SK-N-SH (cell line): ENCODE results near the gene EMILIN2. TPM values are rescaled to one million over a fixed set of nuclear protein-coding genes. Genes with fewer than 3 reads are reported as not detected.

Source experiments
- CTCF ChIA-PET: fragments of 300-600, 350-600 bp; formaldehyde crosslinking; extraction: SDS; loops from one replicate; lab custom pipeline; 2021; lab: Yijun Ruan, JAX
- POLR2A ChIA-PET: fragments of 350-600 bp; sonication (Branson Sonifier 250); formaldehyde crosslinking; extraction: SDS; loops from one replicate; lab custom pipeline; 2020; ENCODE audit warnings: antibody characterized with exemption, inconsistent platforms; lab: Yijun Ruan, JAX
- DNase-seq: peaks from one replicate; pipeline ENCODE4 v3.0.0; 2012
- H2AFZ ChIP-seq: fragments of 200-600 bp; sonication (generic); 2 replicates; pipeline ENCODE4 v1.8.1; 2016; ENCODE audit warnings: antibody characterized with exemption, mild to moderate bottlenecking, low read depth
- H3F3A ChIP-seq: fragments of 200-600 bp; sonication (generic); replicated peaks from 2 replicates; pipeline ENCODE3; 2016; ENCODE audit warnings: antibody characterized with exemption, mild to moderate bottlenecking; ENCODE audit not compliant: insufficient read depth
- H3K27ac ChIP-seq, 2 experiments: fragments of 200-500 bp in 1 of 2; fragments of 200-600 bp in 1 of 2; sonication (Bioruptor generic) in 1 of 2; sonication (generic), shearing (Covaris generic) in 1 of 2; 2 replicates each; pipeline versions ENCODE4 v1.5.1 to v1.6.1; 2014 to 2016; ENCODE audit warnings: low read depth in 2 of 2, inconsistent platforms in 1 of 2, low read length in 1 of 2, mild to moderate bottlenecking in 1 of 2, mixed read lengths in 1 of 2
- H3K27me3 ChIP-seq: fragments of 200-600 bp; sonication (generic), shearing (Covaris generic); 2 replicates; pipeline ENCODE4 v1.6.1; 2016; ENCODE audit warnings: mixed run types; ENCODE audit not compliant: insufficient read depth
- H3K36me3 ChIP-seq, 2 experiments: fragments of 200-500 bp in 1 of 2; fragments of 200-600 bp in 1 of 2; sonication (Bioruptor generic) in 1 of 2; sonication (generic) in 1 of 2; replicated peaks in 1 of 2; 2 replicates each; pipeline versions ENCODE3 to v1.5.1; 2014 to 2016; ENCODE audit warnings: low read length in 1 of 2, mild to moderate bottlenecking in 1 of 2; ENCODE audit not compliant: insufficient read depth in 2 of 2, control insufficient read depth in 1 of 2
- H3K4me1 ChIP-seq, 2 experiments: fragments of 200-500 bp in 1 of 2; fragments of 200-600 bp in 1 of 2; sonication (Bioruptor generic) in 1 of 2; sonication (generic), shearing (Covaris generic) in 1 of 2; 2 replicates each; pipeline versions ENCODE4 v1.5.1 to v1.6.1; 2014 to 2016; ENCODE audit warnings: low read depth in 1 of 2, low read length in 1 of 2, mixed run types in 1 of 2; ENCODE audit not compliant: insufficient read depth in 2 of 2, control insufficient read depth in 1 of 2
- H3K4me2 ChIP-seq: fragments of 200-600 bp; sonication (generic), shearing (Covaris generic); 2 replicates; pipeline ENCODE4 v1.6.1; 2017; ENCODE audit warnings: mixed run types
- H3K4me3 ChIP-seq, 2 experiments: fragments of 200-500 bp in 1 of 2; fragments of 200-600 bp in 1 of 2; sonication (Bioruptor generic) in 1 of 2; sonication (generic), shearing (Covaris generic) in 1 of 2; 2 replicates each; pipeline versions ENCODE4 v1.5.1 to v1.8.1; 2014 to 2016; ENCODE audit warnings: low read depth in 2 of 2, inconsistent platforms in 1 of 2, low read length in 1 of 2, mild to moderate bottlenecking in 1 of 2, mixed read lengths in 1 of 2, moderate library complexity in 1 of 2
- H3K79me2 ChIP-seq: fragments of 200-600 bp; sonication (generic); 2 replicates; pipeline ENCODE4 v1.8.1; 2017; ENCODE audit warnings: mild to moderate bottlenecking; ENCODE audit not compliant: insufficient read depth
- H3K9ac ChIP-seq: fragments of 200-600 bp; sonication (generic); 2 replicates; pipeline ENCODE4 v1.6.1; 2017; ENCODE audit warnings: mixed run types
- H3K9me2 ChIP-seq: fragments of 200-600 bp; sonication (generic); 2 replicates; pipeline ENCODE4 v1.6.1; 2017; ENCODE audit warnings: mixed run types
- H3K9me3 ChIP-seq: fragments of 200-600 bp; sonication (generic); 2 replicates; pipeline ENCODE4 v1.6.1; 2017; ENCODE audit warnings: mixed run types, mild to moderate bottlenecking, moderate library complexity
- H4K20me1 ChIP-seq: fragments of 200-600 bp; sonication (generic); 2 replicates; pipeline ENCODE4 v1.6.1; 2017; ENCODE audit warnings: mild to moderate bottlenecking, mixed run types; ENCODE audit not compliant: insufficient read depth
- CHD2 ChIP-seq: fragments of 150-350 bp; IDR thresholded peaks from 2 replicates; pipeline ENCODE4 v1.6.1; 2018; ENCODE audit warnings: low read length; ENCODE audit not compliant: partially characterized antibody
- ELF1 ChIP-seq: IDR thresholded peaks from 2 replicates; pipeline ENCODE4 v1.4.0; 2012
- EP300 ChIP-seq, 2 experiments: IDR thresholded peaks; 2 replicates each; pipeline versions ENCODE4 v1.4.0 to v1.6.1; 2012; ENCODE audit warnings: borderline replicate concordance in 1 of 2, low read depth in 1 of 2, low read length in 1 of 2
- FOXJ3 ChIP-seq: sonication (generic); formaldehyde crosslinking; IDR thresholded peaks from 2 replicates; pipeline ENCODE4 v1.5.1; 2020; ENCODE audit warnings: mild to moderate bottlenecking, missing genetic modification reagents
- GABPA ChIP-seq: IDR thresholded peaks from 2 replicates; pipeline ENCODE4 v1.4.0; 2012; ENCODE audit warnings: low read depth, mild to moderate bottlenecking
- JUND ChIP-seq: IDR thresholded peaks from 2 replicates; pipeline ENCODE4 v1.4.0; 2012
- MXI1 ChIP-seq: IDR thresholded peaks from 2 replicates; pipeline ENCODE4 v1.6.1; 2012; ENCODE audit warnings: mild to moderate bottlenecking, low read depth, low read length, improper control_type of control experiment
- NFIC ChIP-seq: IDR thresholded peaks from 2 replicates; pipeline ENCODE4 v1.4.0; 2012; ENCODE audit warnings: borderline replicate concordance
- POLR2AphosphoS5 ChIP-seq: IDR thresholded peaks from 2 replicates; pipeline ENCODE4 v1.6.1; 2012; ENCODE audit warnings: low read depth, low read length
- RAD21 ChIP-seq: IDR thresholded peaks from 2 replicates; pipeline ENCODE4 v1.6.1; 2012; ENCODE audit warnings: mild to moderate bottlenecking, low read length
- RFX5 ChIP-seq: IDR thresholded peaks from 2 replicates; pipeline ENCODE4 v1.6.1; 2012; ENCODE audit warnings: mild to moderate bottlenecking, improper control_type of control experiment, low read length
- SIN3A ChIP-seq: IDR thresholded peaks from 2 replicates; pipeline ENCODE4 v1.6.1; 2012; ENCODE audit warnings: low read depth, mild to moderate bottlenecking, low read length, moderate library complexity, borderline replicate concordance
- TEAD4 ChIP-seq: IDR thresholded peaks from 2 replicates; pipeline ENCODE4 v1.4.0; 2012; ENCODE audit warnings: mild to moderate bottlenecking, borderline replicate concordance; ENCODE audit not compliant: insufficient read depth
- WGBS: methylation state at CpG from one replicate; pipeline ENCODE4 v1.1.6; 2017; ENCODE audit warnings: low lambda C conversion rate; 5-methylcytosine and 5-hydroxymethylcytosine counted together
- polyA plus RNA-seq, 3 experiments: library from polyadenylated mRNA; depleted of rRNA; stranded (reverse); fragments of >200 nt; gene quantifications; 2 replicates each; pipeline ENCODE4 v1.2.3, GENCODE V29; 2012
- TF ChIP-seq, protein P1 (sequence below): IDR thresholded peaks from 2 replicates; pipeline ENCODE4 v1.4.0; 2012; ENCODE audit warnings: low read depth
- TF ChIP-seq, protein P2 (sequence below): IDR thresholded peaks from 2 replicates; pipeline ENCODE4; 2012
- TF ChIP-seq, protein P3 (sequence below): fragments of 150-350 bp; IDR thresholded peaks from 2 replicates; pipeline ENCODE4 v1.6.1; 2016; ENCODE audit warnings: mild to moderate bottlenecking, low read depth, low read length

EMILIN2 gene
- polyA plus RNA-seq, 1 of the 3 experiments (the other 2 are of a cell fraction): 1.4 TPM

DNA sequence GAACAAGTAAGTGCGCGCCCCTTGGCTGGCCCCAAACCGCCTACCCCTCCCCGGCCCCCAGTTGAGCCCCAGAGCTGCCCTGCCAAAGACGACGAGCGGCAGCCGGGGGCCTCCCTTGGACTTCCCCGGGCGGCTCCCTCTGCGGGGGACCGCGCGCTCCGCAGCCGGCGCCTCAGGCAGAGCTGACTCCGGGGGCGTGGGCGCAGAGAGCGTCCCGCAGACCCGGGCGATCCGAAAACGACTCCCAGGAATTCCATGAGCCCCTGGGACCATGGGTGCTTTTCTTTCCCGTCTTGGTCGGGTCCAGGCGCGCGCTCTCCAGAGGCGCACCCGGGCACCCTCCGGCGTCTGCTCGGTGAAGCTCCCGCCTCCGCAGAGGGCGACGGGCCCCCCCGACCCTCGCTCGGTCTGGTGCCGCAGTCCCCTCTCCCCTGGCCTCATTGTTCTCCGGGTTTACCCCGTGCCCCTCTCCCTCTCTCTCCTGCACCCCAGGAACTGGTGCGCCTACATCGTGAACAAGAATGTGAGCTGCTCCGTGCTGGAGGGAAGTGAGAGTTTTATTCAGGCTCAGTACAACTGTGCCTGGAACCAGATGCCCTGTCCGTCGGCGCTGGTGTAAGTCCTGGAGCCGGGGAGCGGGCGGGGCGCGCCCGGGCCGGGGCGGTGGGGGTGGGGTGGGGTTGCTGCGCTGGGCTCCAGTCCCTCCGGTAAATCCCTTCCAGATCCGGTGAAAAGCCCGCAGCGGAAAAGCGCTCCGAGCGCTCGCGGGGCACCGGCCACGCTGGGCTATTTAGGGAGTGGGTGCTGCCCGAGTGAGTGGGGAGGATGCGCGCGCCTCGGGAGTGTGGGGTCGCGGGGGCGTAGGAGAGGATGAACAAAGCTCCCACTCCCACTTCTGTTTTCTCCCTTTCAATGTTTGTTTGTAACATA is 776 bp downstream of the EMILIN2 start:
- TF ChIP-seq RFX5: no peak
- no peak for TF ChIP-seq MXI1
- TF ChIP-seq JUND: no peak
- TF ChIP-seq SIN3A: no peak
- no peak for TF ChIP-seq FOXJ3 (CRISPR knock-in tag)
- TF ChIP-seq, protein P1, sequence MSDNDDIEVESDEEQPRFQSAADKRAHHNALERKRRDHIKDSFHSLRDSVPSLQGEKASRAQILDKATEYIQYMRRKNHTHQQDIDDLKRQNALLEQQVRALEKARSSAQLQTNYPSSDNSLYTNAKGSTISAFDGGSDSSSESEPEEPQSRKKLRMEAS: no peak
- no peak for TF ChIP-seq CHD2
- TF ChIP-seq GABPA: no peak
- no peak for TF ChIP-seq RAD21
- no peak for TF ChIP-seq EP300 (IDR thresholded peaks at IDR 0.05; ENCODE audit: borderline replicate concordance in 1 of 2, low read depth in 1 of 2, low read length in 1 of 2)
- no peak for TF ChIP-seq POLR2AphosphoS5
- TF ChIP-seq, protein P2, sequence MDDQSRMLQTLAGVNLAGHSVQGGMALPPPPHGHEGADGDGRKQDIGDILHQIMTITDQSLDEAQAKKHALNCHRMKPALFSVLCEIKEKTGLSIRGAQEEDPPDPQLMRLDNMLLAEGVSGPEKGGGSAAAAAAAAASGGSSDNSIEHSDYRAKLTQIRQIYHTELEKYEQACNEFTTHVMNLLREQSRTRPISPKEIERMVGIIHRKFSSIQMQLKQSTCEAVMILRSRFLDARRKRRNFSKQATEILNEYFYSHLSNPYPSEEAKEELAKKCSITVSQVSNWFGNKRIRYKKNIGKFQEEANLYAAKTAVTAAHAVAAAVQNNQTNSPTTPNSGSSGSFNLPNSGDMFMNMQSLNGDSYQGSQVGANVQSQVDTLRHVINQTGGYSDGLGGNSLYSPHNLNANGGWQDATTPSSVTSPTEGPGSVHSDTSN: no peak
- TF ChIP-seq, protein P3, sequence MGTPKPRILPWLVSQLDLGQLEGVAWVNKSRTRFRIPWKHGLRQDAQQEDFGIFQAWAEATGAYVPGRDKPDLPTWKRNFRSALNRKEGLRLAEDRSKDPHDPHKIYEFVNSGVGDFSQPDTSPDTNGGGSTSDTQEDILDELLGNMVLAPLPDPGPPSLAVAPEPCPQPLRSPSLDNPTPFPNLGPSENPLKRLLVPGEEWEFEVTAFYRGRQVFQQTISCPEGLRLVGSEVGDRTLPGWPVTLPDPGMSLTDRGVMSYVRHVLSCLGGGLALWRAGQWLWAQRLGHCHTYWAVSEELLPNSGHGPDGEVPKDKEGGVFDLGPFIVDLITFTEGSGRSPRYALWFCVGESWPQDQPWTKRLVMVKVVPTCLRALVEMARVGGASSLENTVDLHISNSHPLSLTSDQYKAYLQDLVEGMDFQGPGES: no peak
- no peak for TF ChIP-seq ELF1
- no peak for TF ChIP-seq TEAD4
- TF ChIP-seq NFIC: no peak
- TF ChIP-seq, all 33 proteins: peak for 0
- CTCF ChIA-PET: interaction anchor here (0.7 kb wide), 1 partner anchor 127 kb away, joined by 3 read pairs; no protein-coding TSS in a partner anchor
- peak; percentile 72 for DNase-seq
- Histone ChIP-seq H2AFZ (no peak overlapping the region), H3F3A (no peaks in the 10 kb centered on the region), H3K27ac (no peak overlapping the region), H3K27me3 (peaks cover 56% of the 10 kb centered on the region), H3K36me3 (no peaks in the 10 kb centered on the region), H3K9me3 (no peaks in the 10 kb centered on the region), H3K4me3 (no peak overlapping the region; a peak in 1 of 4 replicates), H3K79me2 (no peaks in the 10 kb centered on the region), H3K9ac (no peak overlapping the region), H4K20me1 (no peaks in the 10 kb centered on the region), H3K4me2 (peak overlapping the region; percentile 59; the same call in 1 of the 2 replicates), H3K4me1 (no peaks in the 10 kb centered on the region; a peak in 1 of 4 replicates), H3K9me2 (no peaks in the 10 kb centered on the region)
- WGBS: 3% methylated on average over 26 of the region's 80 CpGs
- POLR2A ChIA-PET: interaction anchor here (0.5 kb wide), 1 partner anchor 77 kb away, joined by 4 read pairs; no protein-coding TSS in a partner anchor
